Chondrocyte (in vitro differentiated cells): ENCODE data around the gene MALRD1. TPM values are rescaled to one million over a fixed set of nuclear protein-coding genes. Genes with fewer than 3 reads are reported as not detected.
"Not testable (repeated sequence)": the region's sequence is repeated elsewhere in the genome, so short reads cannot be mapped to it uniquely, and the experiment has no call there.

Experiments used
- DNase-seq: peaks from one replicate; pipeline ENCODE4 v3.0.0; 2021; ENCODE audit warnings: mixed read lengths, low spot score
- H3K27ac Mint-ChIP-seq: one replicate; pipeline ENCODE4 v1.8.0; 2021; ENCODE audit warnings: mild to moderate bottlenecking, moderate library complexity, mixed read lengths; ENCODE audit not compliant: unreplicated experiment
- H3K27me3 Mint-ChIP-seq: 2 replicates; pipeline ENCODE4 v1.8.0; 2021; ENCODE audit warnings: low read depth, mixed read lengths
- H3K36me3 Mint-ChIP-seq: 2 replicates; pipeline ENCODE4 v1.8.0; 2021; ENCODE audit warnings: low read depth, mixed read lengths
- H3K4me1 Mint-ChIP-seq: 2 replicates; pipeline ENCODE4 v1.8.0; 2021; ENCODE audit warnings: low read depth, mild to moderate bottlenecking, mixed read lengths
- H3K4me3 Mint-ChIP-seq: one replicate; pipeline ENCODE4 v1.8.0; 2021; ENCODE audit warnings: mild to moderate bottlenecking, moderate library complexity, mixed read lengths; ENCODE audit not compliant: unreplicated experiment
- H3K9me3 Mint-ChIP-seq: 2 replicates; pipeline ENCODE4 v1.8.0; 2021; ENCODE audit warnings: low read depth, mixed read lengths
- CTCF ChIP-seq: fragments of 200-600 bp; sonication (generic); IDR thresholded peaks from 2 replicates; pipeline ENCODE4 v1.5.0; 2021; ENCODE audit warnings: antibody characterized with exemption, mild to moderate bottlenecking, moderate library complexity
- total RNA-seq: library from RNA; stranded (reverse); gene quantifications from 3 replicates; pipeline ENCODE4 v1.2.1, GENCODE V29; 2021

Gene MALRD1
- total RNA-seq, 1 donor from 2014 or later, result 0.27 TPM

GRCh38 chr10:19497026-19497425 is 448.4 kb downstream of the MALRD1 start:
- DNase-seq, result no peak
- Mint-ChIP-seq H3K36me3 (no peaks in the 10 kb centered on the region), H3K4me1 (no peaks in the 10 kb centered on the region), H3K27ac (no peak overlapping the region), H3K27me3 (peaks cover 3% of the 10 kb centered on the region), H3K9me3 (peaks cover 6% of the 10 kb centered on the region), H3K4me3 (no peak overlapping the region)
- TF ChIP-seq CTCF, result no peak

GRCh38 chr10:19498393-19499290 is 450.0 kb downstream of the MALRD1 start:
- no peak for TF ChIP-seq CTCF
- Mint-ChIP-seq H3K36me3 (no peaks in the 10 kb centered on the region), H3K4me1 (no peaks in the 10 kb centered on the region), H3K27me3 (peaks cover 3% of the 10 kb centered on the region), H3K9me3 (peaks cover 6% of the 10 kb centered on the region), H3K27ac (no peak overlapping the region), H3K4me3 (no peak overlapping the region)
- no peak for DNase-seq

- DNase-seq, result no peak
- Mint-ChIP-seq H3K4me3 (no peak overlapping the region), H3K27me3 (peaks cover 3% of the 10 kb centered on the region), H3K9me3 (peaks cover 4% of the 10 kb centered on the region), H3K36me3 (no peaks in the 10 kb centered on the region), H3K4me1 (no peaks in the 10 kb centered on the region), H3K27ac (no peak overlapping the region)
- no peak for TF ChIP-seq CTCF
Measured at GRCh38 chr10:19499291-19499770, 450.7 kb downstream of the MALRD1 start.

GRCh38 chr10:19500959-19501358 is 452.4 kb downstream of the MALRD1 start:
- Mint-ChIP-seq H3K36me3 (no peaks in the 10 kb centered on the region), H3K27me3 (peaks cover 3% of the 10 kb centered on the region), H3K4me3 (no peak overlapping the region), H3K4me1 (no peaks in the 10 kb centered on the region), H3K9me3 (no peaks in the 10 kb centered on the region), H3K27ac (no peak overlapping the region)
- no peak for TF ChIP-seq CTCF
- DNase-seq, result no peak

- DNase-seq, result no peak
- no peak overlapping the region for H3K4me3 Mint-ChIP-seq
- peaks cover 4% of the 10 kb centered on the region for H3K9me3 Mint-ChIP-seq
- no peaks in the 10 kb centered on the region for H3K4me1 Mint-ChIP-seq
- no peaks in the 10 kb centered on the region for H3K36me3 Mint-ChIP-seq
- H3K27me3 Mint-ChIP-seq, result peaks cover 3% of the 10 kb centered on the region
- no peak overlapping the region for H3K27ac Mint-ChIP-seq
- TF ChIP-seq CTCF, result no peak
Measured at GRCh38 chr10:19505320-19506312, 457.0 kb downstream of the MALRD1 start.

- H3K27ac Mint-ChIP-seq, DNase-seq, H3K4me3 Mint-ChIP-seq, H3K27me3 Mint-ChIP-seq, H3K4me1 Mint-ChIP-seq, H3K9me3 Mint-ChIP-seq, H3K36me3 Mint-ChIP-seq: not testable (repeated sequence)
Measured at GRCh38 chr10:19510005-19510732, 461.6 kb downstream of the MALRD1 start.
